Nephron (organoid): ENCODE measurements around the gene FGFR2.

Experiments
- H3K27ac Mint-ChIP-seq, 3 experiments: 2 replicates each; pipeline ENCODE4 v1.8.0; 2020; ENCODE audit warnings: mixed read lengths in 3 of 3, mild to moderate bottlenecking in 2 of 3, moderate library complexity in 1 of 3
- H3K27me3 Mint-ChIP-seq: 2 replicates; pipeline ENCODE4 v1.8.0; 2021; ENCODE audit warnings: low read depth, mild to moderate bottlenecking, moderate library complexity, mixed read lengths
- H3K36me3 Mint-ChIP-seq: 2 replicates; pipeline ENCODE4 v1.8.0; 2020; ENCODE audit warnings: low read depth, mixed read lengths
- H3K4me1 Mint-ChIP-seq: 2 replicates; pipeline ENCODE4 v1.8.0; 2020; ENCODE audit warnings: mixed read lengths
- H3K4me3 Mint-ChIP-seq, 3 experiments: 2 replicates each; pipeline ENCODE4 v1.8.0; 2020; ENCODE audit warnings: mild to moderate bottlenecking in 3 of 3, mixed read lengths in 3 of 3, moderate library complexity in 2 of 3
- H3K9me3 Mint-ChIP-seq: 2 replicates; pipeline ENCODE4 v1.8.0; 2020; ENCODE audit warnings: mixed read lengths
- CTCF ChIP-seq, 3 experiments: fragments of 200-600 bp; sonication (generic); IDR thresholded peaks; one replicate each; pipeline ENCODE4 v1.5.0; 2021; ENCODE audit warnings: antibody characterized with exemption in 3 of 3; ENCODE audit not compliant: unreplicated experiment in 3 of 3

The FGFR2 gene

GRCh38 chr10:121568275-121568674, 30.0 kb downstream of the FGFR2 start:
- Mint-ChIP-seq H3K27me3 (peaks cover 25% of the 10 kb centered on the region), H3K27ac (peak overlapping the region in 2 of 3 experiments; percentile 31 to 55), H3K9me3 (no peaks in the 10 kb centered on the region), H3K4me3 (no peak overlapping the region), H3K4me1 (peaks cover 46% of the 10 kb centered on the region), H3K36me3 (peaks cover 33% of the 10 kb centered on the region)
- TF ChIP-seq CTCF (IDR thresholded peaks at IDR 0.05; ENCODE audit: unreplicated experiment in 3 of 3): no peak

- Mint-ChIP-seq H3K36me3 (peaks cover 36% of the 10 kb centered on the region), H3K4me1 (peaks cover 43% of the 10 kb centered on the region), H3K27ac (peak overlapping the region in 1 of 3 experiments; percentile 31), H3K9me3 (no peaks in the 10 kb centered on the region), H3K27me3 (peaks cover 25% of the 10 kb centered on the region), H3K4me3 (no peak overlapping the region)
- no peak for TF ChIP-seq CTCF (IDR thresholded peaks at IDR 0.05; ENCODE audit: unreplicated experiment in 3 of 3)
Measured at GRCh38 chr10:121567569-121567968, 30.7 kb downstream of the FGFR2 start.

GRCh38 chr10:121566755-121567154, 31.5 kb downstream of the FGFR2 start:
- Mint-ChIP-seq H3K4me1 (peaks cover 43% of the 10 kb centered on the region), H3K9me3 (no peaks in the 10 kb centered on the region), H3K27ac (no peak overlapping the region), H3K27me3 (peaks cover 21% of the 10 kb centered on the region), H3K36me3 (peaks cover 44% of the 10 kb centered on the region), H3K4me3 (no peak overlapping the region)
- TF ChIP-seq CTCF (IDR thresholded peaks at IDR 0.05; ENCODE audit: unreplicated experiment in 3 of 3): no peak

- peaks cover 6% of the 10 kb centered on the region for H3K27me3 Mint-ChIP-seq
- no peaks in the 10 kb centered on the region for H3K9me3 Mint-ChIP-seq
- peaks cover 38% of the 10 kb centered on the region for H3K36me3 Mint-ChIP-seq
- no peak for TF ChIP-seq CTCF (IDR thresholded peaks at IDR 0.05; ENCODE audit: unreplicated experiment in 3 of 3)
- peaks cover 42% of the 10 kb centered on the region for H3K4me1 Mint-ChIP-seq
- H3K4me3 Mint-ChIP-seq: peak overlapping the region in 1 of 3 experiments; percentile 23
- peak overlapping the region in 2 of 3 experiments; percentile 4 to 52 for H3K27ac Mint-ChIP-seq
Measured at GRCh38 chr10:121559326-121560026, 38.8 kb downstream of the FGFR2 start.

GRCh38 chr10:121558238-121558637, 40.0 kb downstream of the FGFR2 start:
- peaks cover 47% of the 10 kb centered on the region for H3K4me1 Mint-ChIP-seq
- H3K27ac Mint-ChIP-seq: peak overlapping the region in 1 of 3 experiments; percentile 8
- H3K27me3 Mint-ChIP-seq: peaks cover 6% of the 10 kb centered on the region
- no peak overlapping the region for H3K4me3 Mint-ChIP-seq
- peaks cover 25% of the 10 kb centered on the region for H3K36me3 Mint-ChIP-seq
- TF ChIP-seq CTCF (IDR thresholded peaks at IDR 0.05; ENCODE audit: unreplicated experiment in 3 of 3): no peak
- no peaks in the 10 kb centered on the region for H3K9me3 Mint-ChIP-seq
